Erythroblast (primary cell): ENCODE results near the gene ZNF469.

Experiments used
- GATA1 ChIP-seq: IDR thresholded peaks from 2 replicates; pipeline ENCODE4 v1.6.1; 2011; ENCODE audit warnings: low read depth, mild to moderate bottlenecking, control low read depth, low read length, moderate library complexity
- POLR2A ChIP-seq: IDR thresholded peaks from 2 replicates; pipeline ENCODE4 v1.6.1; 2011; ENCODE audit warnings: mild to moderate bottlenecking, low read length

GRCh38 chr16:88379694-88380040, 3.1 kb upstream of the ZNF469 start:
- no peak for TF ChIP-seq POLR2A
- TF ChIP-seq GATA1 = no peak
